OCI-LY3 (cell line): ENCODE measurements around the gene ULBP1.
A peak's percentile ranks its signal among the peaks of the same experiment; 100 is the strongest.

ENCODE experiments used
- H2AFZ ChIP-seq: fragments of 200-600, 300-600 bp; shearing (Covaris generic); 2 replicates; pipeline ENCODE4 v1.6.0; 2014; ENCODE audit warnings: antibody characterized with exemption, low read depth, low read length
- H3K27ac ChIP-seq: fragments of 200-600, 300-600 bp; sonication (generic); 2 replicates; pipeline ENCODE4 v1.5.1; 2014; ENCODE audit warnings: mild to moderate bottlenecking, low read length, moderate library complexity, mixed read lengths
- H3K27me3 ChIP-seq: fragments of 200-600, 300-600 bp; sonication (generic); 2 replicates; pipeline ENCODE4 v1.6.1; 2014; ENCODE audit warnings: low read depth, low read length, mixed read lengths
- H3K36me3 ChIP-seq: fragments of 200-600, 300-600 bp; sonication (generic); replicated peaks from 2 replicates; pipeline ENCODE3; 2014; ENCODE audit warnings: low read depth, low read length, mixed read lengths
- H3K4me1 ChIP-seq: fragments of 300-600, 200-600 bp; sonication (generic); 2 replicates; pipeline ENCODE4 v1.6.1; 2014; ENCODE audit warnings: low read length, mixed read lengths
- H3K4me2 ChIP-seq: fragments of 200-600, 300-600 bp; sonication (generic); 2 replicates; pipeline ENCODE4 v1.6.1; 2014; ENCODE audit warnings: low read length, mixed read lengths
- H3K4me3 ChIP-seq: fragments of 300-600, 200-600 bp; sonication (generic); 2 replicates; pipeline ENCODE4 v1.5.1; 2014; ENCODE audit warnings: antibody characterized with exemption, mild to moderate bottlenecking, low read length, moderate library complexity
- H3K79me2 ChIP-seq: fragments of 300-600, 200-600 bp; shearing (Covaris generic); 2 replicates; pipeline ENCODE4 v1.6.1; 2014; ENCODE audit warnings: mild to moderate bottlenecking, low read length, mixed read lengths
- H3K9ac ChIP-seq: fragments of 300-600, 200-600 bp; shearing (Covaris generic); 2 replicates; pipeline ENCODE4 v1.6.0; 2014; ENCODE audit warnings: mild to moderate bottlenecking, low read length, moderate library complexity
- H3K9me3 ChIP-seq: fragments of 200-600, 300-600 bp; shearing (Covaris generic); 2 replicates; pipeline ENCODE4 v1.6.1; 2014; ENCODE audit warnings: low read length, mixed read lengths; ENCODE audit not compliant: insufficient read depth
- H4K20me1 ChIP-seq: fragments of 200-600, 300-600 bp; sonication (generic); 2 replicates; pipeline ENCODE4 v1.6.1; 2016; ENCODE audit warnings: low read length, mixed read lengths; ENCODE audit not compliant: insufficient read depth
- EZH2phosphoT487 ChIP-seq: fragments of 200-600 bp; shearing (Covaris generic); IDR thresholded peaks from 2 replicates; pipeline ENCODE4 v1.6.1; 2018; ENCODE audit warnings: antibody characterized with exemption, mixed run types, low read depth
- TF ChIP-seq, protein P1 (sequence below): fragments of 200-600, 300-600 bp; sonication (generic); IDR thresholded peaks from 2 replicates; pipeline ENCODE4 v1.5.1; 2014; ENCODE audit warnings: antibody characterized with exemption, low read length, low read depth

Gene ULBP1

GRCh38 chr6:149948011-149948410 is 15.7 kb upstream of the ULBP1 start:
- H3K9me3 ChIP-seq = no peaks in the 10 kb centered on the region
- H3K36me3 ChIP-seq = no peaks in the 10 kb centered on the region
- H3K4me2 ChIP-seq = no peak overlapping the region
- no peaks in the 10 kb centered on the region for H4K20me1 ChIP-seq
- TF ChIP-seq EZH2phosphoT487 = no peak
- TF ChIP-seq, protein P1, sequence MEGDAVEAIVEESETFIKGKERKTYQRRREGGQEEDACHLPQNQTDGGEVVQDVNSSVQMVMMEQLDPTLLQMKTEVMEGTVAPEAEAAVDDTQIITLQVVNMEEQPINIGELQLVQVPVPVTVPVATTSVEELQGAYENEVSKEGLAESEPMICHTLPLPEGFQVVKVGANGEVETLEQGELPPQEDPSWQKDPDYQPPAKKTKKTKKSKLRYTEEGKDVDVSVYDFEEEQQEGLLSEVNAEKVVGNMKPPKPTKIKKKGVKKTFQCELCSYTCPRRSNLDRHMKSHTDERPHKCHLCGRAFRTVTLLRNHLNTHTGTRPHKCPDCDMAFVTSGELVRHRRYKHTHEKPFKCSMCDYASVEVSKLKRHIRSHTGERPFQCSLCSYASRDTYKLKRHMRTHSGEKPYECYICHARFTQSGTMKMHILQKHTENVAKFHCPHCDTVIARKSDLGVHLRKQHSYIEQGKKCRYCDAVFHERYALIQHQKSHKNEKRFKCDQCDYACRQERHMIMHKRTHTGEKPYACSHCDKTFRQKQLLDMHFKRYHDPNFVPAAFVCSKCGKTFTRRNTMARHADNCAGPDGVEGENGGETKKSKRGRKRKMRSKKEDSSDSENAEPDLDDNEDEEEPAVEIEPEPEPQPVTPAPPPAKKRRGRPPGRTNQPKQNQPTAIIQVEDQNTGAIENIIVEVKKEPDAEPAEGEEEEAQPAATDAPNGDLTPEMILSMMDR = no peak
- H3K27me3 ChIP-seq = peaks cover 35% of the 10 kb centered on the region
- H3K27ac ChIP-seq = no peak overlapping the region
- no peak overlapping the region for H2AFZ ChIP-seq
- H3K9ac ChIP-seq = no peak overlapping the region
- H3K4me1 ChIP-seq = no peaks in the 10 kb centered on the region
- H3K79me2 ChIP-seq = no peaks in the 10 kb centered on the region
- no peak overlapping the region for H3K4me3 ChIP-seq

DNA sequence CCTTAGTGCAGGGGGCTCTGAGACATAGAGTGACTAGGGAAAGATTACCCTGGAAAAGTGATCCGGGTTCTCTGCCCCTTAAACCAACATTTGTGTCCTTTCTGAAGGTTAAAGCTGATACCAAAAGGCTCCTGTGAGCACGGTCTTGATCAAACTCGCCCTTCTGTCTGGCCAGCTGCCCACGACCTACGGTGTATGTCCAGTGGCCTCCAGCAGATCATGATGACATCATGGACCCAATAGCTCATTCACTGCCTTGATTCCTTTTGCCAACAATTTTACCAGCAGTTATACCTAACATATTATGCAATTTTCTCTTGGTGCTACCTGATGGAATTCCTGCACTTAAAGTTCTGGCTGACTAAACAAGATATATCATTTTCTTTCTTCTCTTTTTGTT is 15.1 kb upstream of the ULBP1 start:
- Histone ChIP-seq H3K4me1 (no peaks in the 10 kb centered on the region), H3K4me3 (no peak overlapping the region), H4K20me1 (no peaks in the 10 kb centered on the region), H3K4me2 (no peak overlapping the region), H3K27ac (no peak overlapping the region), H3K36me3 (no peaks in the 10 kb centered on the region), H3K27me3 (peaks cover 36% of the 10 kb centered on the region), H3K9me3 (no peaks in the 10 kb centered on the region), H3K9ac (no peak overlapping the region), H3K79me2 (no peaks in the 10 kb centered on the region), H2AFZ (no peak overlapping the region)
- TF ChIP-seq, protein P1 = no peak
- no peak for TF ChIP-seq EZH2phosphoT487

DNA sequence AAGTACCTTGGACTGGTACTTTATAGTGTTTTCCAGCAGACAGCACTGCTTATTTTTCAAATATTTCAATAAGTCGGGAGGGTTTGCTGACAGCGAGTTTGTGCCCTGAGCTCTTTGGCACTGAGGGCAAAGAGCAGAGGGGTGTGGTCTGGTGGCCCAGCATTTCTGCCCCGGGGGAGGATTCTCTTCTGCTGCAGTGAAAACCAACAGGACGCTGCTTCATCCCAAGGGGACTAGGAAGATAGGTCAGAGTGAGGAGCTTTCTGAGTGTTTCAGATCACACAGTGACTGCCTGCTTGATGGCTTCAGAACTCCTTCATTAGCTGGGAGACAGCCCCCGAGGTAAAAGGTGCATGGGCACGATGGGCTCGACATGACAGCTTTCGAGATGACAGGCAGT is 13.3 kb upstream of the ULBP1 start:
- Histone ChIP-seq H3K9me3 (no peaks in the 10 kb centered on the region), H4K20me1 (no peaks in the 10 kb centered on the region), H3K4me1 (no peaks in the 10 kb centered on the region), H3K4me3 (no peak overlapping the region), H2AFZ (no peak overlapping the region), H3K9ac (no peak overlapping the region), H3K79me2 (no peaks in the 10 kb centered on the region), H3K27ac (no peak overlapping the region), H3K27me3 (peaks cover 36% of the 10 kb centered on the region), H3K36me3 (no peaks in the 10 kb centered on the region), H3K4me2 (0 out of 2 replicates have a peak overlapping the region, but pooled peaks have one; percentile 20)
- TF ChIP-seq EZH2phosphoT487 = no peak
- TF ChIP-seq, protein P1 = no peak

DNA sequence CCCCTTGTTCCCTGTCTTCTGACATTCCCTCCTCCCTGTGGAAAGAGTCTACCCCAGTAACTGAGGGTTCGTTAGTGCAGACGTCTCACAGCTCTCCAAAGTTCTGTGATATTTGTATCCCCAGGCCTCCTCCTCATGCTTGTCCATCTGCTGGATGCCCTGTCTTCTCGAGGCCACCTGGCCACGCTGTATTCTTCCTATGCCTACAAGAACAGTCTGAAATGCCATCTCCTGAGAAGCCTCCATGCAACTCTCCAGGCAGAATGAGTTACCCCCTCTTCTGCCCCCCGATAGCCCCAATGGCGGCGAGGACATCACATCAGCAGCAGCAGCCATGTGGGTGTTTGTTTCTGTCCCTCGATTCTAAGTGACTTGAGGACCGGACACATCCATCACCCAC is 12.6 kb upstream of the ULBP1 start:
- Histone ChIP-seq H2AFZ (no peak overlapping the region), H3K27ac (no peak overlapping the region), H3K79me2 (no peaks in the 10 kb centered on the region), H3K36me3 (no peaks in the 10 kb centered on the region), H3K4me3 (no peak overlapping the region), H3K4me1 (no peaks in the 10 kb centered on the region), H4K20me1 (no peaks in the 10 kb centered on the region), H3K9me3 (no peaks in the 10 kb centered on the region), H3K4me2 (no peak overlapping the region), H3K27me3 (peaks cover 43% of the 10 kb centered on the region), H3K9ac (no peak overlapping the region)
- TF ChIP-seq, protein P1 = no peak
- TF ChIP-seq EZH2phosphoT487 = no peak
